PC-9 (cell line): Measurements from ENCODE around the gene RAB33B. TPM values are rescaled to one million over a fixed set of nuclear protein-coding genes. Genes with fewer than 3 reads are reported as not detected.
A peak's percentile ranks its signal among the peaks of the same experiment; 100 is the strongest.

Source experiments
- BruUV-seq: library from RNA; stranded (reverse); fragments of 400-500 nt; replicated peaks from 2 replicates; lab custom pipeline; 2021; lab: Mats Ljungman, UMichigan
- CTCF ChIA-PET: fragments of 300-600 bp; sonication (Branson Sonifier 250); formaldehyde crosslinking; loops from one replicate; lab custom pipeline; 2022; ENCODE audit warnings: antibody characterized with exemption; lab: Charles Lee
- POLR2A ChIA-PET: fragments of 300-600 bp; sonication (Branson Sonifier 250); formaldehyde crosslinking; loops from one replicate; lab custom pipeline; 2022; ENCODE audit warnings: antibody characterized with exemption; ENCODE audit not compliant: unreplicated experiment; lab: Charles Lee
- DNase-seq, 2 experiments: peaks; one replicate each; pipeline versions ENCODE4 v3.0.0 to v3.0.0-alpha.2; 2015 to 2022; ENCODE audit warnings: mixed read lengths in 1 of 2
- H2AFZ ChIP-seq: fragments of 200-600 bp; sonication (generic); 2 replicates; pipeline ENCODE4 v1.8.1; 2017; ENCODE audit warnings: antibody characterized with exemption
- H3F3A ChIP-seq: fragments of 200-600 bp; sonication (generic); 2 replicates; pipeline ENCODE4 v1.8.1; 2017; ENCODE audit warnings: antibody characterized with exemption, mild to moderate bottlenecking, low read depth; ENCODE audit not compliant: insufficient read depth
- H3K27ac ChIP-seq: fragments of 200-600 bp; sonication (generic); 2 replicates; pipeline ENCODE4 v1.6.1; 2016; ENCODE audit warnings: mixed run types
- H3K27me3 ChIP-seq: fragments of 200-600 bp; sonication (generic); 2 replicates; pipeline ENCODE4 v1.6.1; 2016; ENCODE audit warnings: low read depth, mixed run types; ENCODE audit not compliant: insufficient read depth
- H3K36me3 ChIP-seq: fragments of 200-600 bp; sonication (generic); 2 replicates; pipeline ENCODE4 v1.6.1; 2016; ENCODE audit warnings: low read depth, mixed run types
- H3K4me1 ChIP-seq: fragments of 200-600 bp; sonication (generic); replicated peaks from 2 replicates; pipeline ENCODE4 v1.6.1; 2016; ENCODE audit warnings: mixed run types; ENCODE audit not compliant: insufficient read depth
- H3K4me2 ChIP-seq: fragments of 200-600 bp; sonication (generic); 2 replicates; pipeline ENCODE4 v1.6.1; 2017; ENCODE audit warnings: mixed run types
- H3K4me3 ChIP-seq: fragments of 200-600 bp; sonication (generic); 2 replicates; pipeline ENCODE4 v1.6.1; 2016; ENCODE audit warnings: mixed run types
- H3K79me2 ChIP-seq: fragments of 200-600 bp; sonication (generic); 2 replicates; pipeline ENCODE4 v1.6.1; 2017; ENCODE audit warnings: low read depth, mixed run types
- H3K9me2 ChIP-seq: fragments of 200-600 bp; sonication (generic); 2 replicates; pipeline ENCODE4 v1.8.1; 2017; ENCODE audit warnings: mild to moderate bottlenecking; ENCODE audit not compliant: insufficient read depth
- H3K9me3 ChIP-seq: fragments of 200-600 bp; sonication (generic); 2 replicates; pipeline ENCODE4 v1.8.1; 2016; ENCODE audit warnings: low read depth; ENCODE audit not compliant: insufficient read depth
- H4K20me1 ChIP-seq: fragments of 200-600 bp; sonication (generic); 2 replicates; pipeline ENCODE4 v1.8.1; 2017; ENCODE audit not compliant: insufficient read depth
- CTCF ChIP-seq: fragments of 200-600 bp; sonication (generic); conservative IDR thresholded peaks from 2 replicates; pipeline ENCODE4 v1.6.1; 2017; ENCODE audit warnings: mixed run types, antibody characterized with exemption, mild to moderate bottlenecking, moderate library complexity
- EZH2 ChIP-seq: fragments of 200-600 bp; sonication (generic); IDR thresholded peaks from 2 replicates; pipeline ENCODE4 v1.8.0; 2017; ENCODE audit warnings: antibody characterized with exemption, low read depth
- intact Hi-C: fragments of 100-400 bp; cut with micrococcal nuclease; formaldehyde crosslinking; loops from one replicate; pipeline ENCODE4 v1.10.0; 2022; ENCODE audit not compliant: unreplicated experiment
- total RNA-seq: library from RNA; stranded (reverse); gene quantifications from 2 replicates; pipeline ENCODE4 v1.2.3, GENCODE V29; 2021

The RAB33B gene
- total RNA-seq, 1 experiment from 2014 or later: 7.7 TPM

- Histone ChIP-seq H3K4me1 (no peaks in the 10 kb centered on the region), H2AFZ (no peak overlapping the region), H4K20me1 (0 out of 2 replicates have a peak, but pooled peaks cover 2% of the 10 kb centered on the region), H3F3A (no peaks in the 10 kb centered on the region), H3K27ac (no peak overlapping the region), H3K9me2 (no peaks in the 10 kb centered on the region), H3K79me2 (no peaks in the 10 kb centered on the region), H3K9me3 (no peaks in the 10 kb centered on the region), H3K4me2 (no peak overlapping the region), H3K4me3 (no peak overlapping the region), H3K27me3 (no peaks in the 10 kb centered on the region), H3K36me3 (peaks cover 10% of the 10 kb centered on the region; the same call in 1 of the 2 replicates)
- no peak for DNase-seq
- CTCF ChIA-PET: no interaction called here
- no TSS peak for BruUV-seq
- intact Hi-C loops: loop anchor here (10.0 kb wide), 1 partner anchor 118 kb away; no protein-coding TSS in a partner anchor
- POLR2A ChIA-PET: no interaction called here
- TF ChIP-seq CTCF (no peak), EZH2 (no peak)
Measured at GRCh38 chr4:139523076-139523475, 69.2 kb downstream of the RAB33B start.

GRCh38 chr4:139524062-139524631, 70.2 kb downstream of the RAB33B start:
- BruUV-seq: no TSS peak
- H3K4me2 ChIP-seq: no peak overlapping the region
- peaks cover 9% of the 10 kb centered on the region; the same call in 1 of the 2 replicates for H3K36me3 ChIP-seq
- TF ChIP-seq CTCF (no peak), EZH2 (no peak)
- 0 out of 2 replicates have a peak, but pooled peaks cover 2% of the 10 kb centered on the region for H4K20me1 ChIP-seq
- no peaks in the 10 kb centered on the region for H3F3A ChIP-seq
- intact Hi-C loops: loop anchor here (10.0 kb wide), 1 partner anchor 119 kb away; no protein-coding TSS in a partner anchor
- no peaks in the 10 kb centered on the region for H3K4me1 ChIP-seq
- no peaks in the 10 kb centered on the region for H3K27me3 ChIP-seq
- DNase-seq: peak in 1 of 2 experiments; percentile 7
- H3K79me2 ChIP-seq: no peaks in the 10 kb centered on the region
- H2AFZ ChIP-seq: no peak overlapping the region
- ChIA-PET POLR2A (interaction anchor here (0.7 kb wide), 1 partner anchor 1159 kb away, joined by 7 read pairs; no protein-coding TSS in a partner anchor), CTCF (no interaction called here)
- H3K27ac ChIP-seq: no peak overlapping the region
- no peak overlapping the region for H3K4me3 ChIP-seq
- no peaks in the 10 kb centered on the region for H3K9me2 ChIP-seq
- no peaks in the 10 kb centered on the region for H3K9me3 ChIP-seq

DNA sequence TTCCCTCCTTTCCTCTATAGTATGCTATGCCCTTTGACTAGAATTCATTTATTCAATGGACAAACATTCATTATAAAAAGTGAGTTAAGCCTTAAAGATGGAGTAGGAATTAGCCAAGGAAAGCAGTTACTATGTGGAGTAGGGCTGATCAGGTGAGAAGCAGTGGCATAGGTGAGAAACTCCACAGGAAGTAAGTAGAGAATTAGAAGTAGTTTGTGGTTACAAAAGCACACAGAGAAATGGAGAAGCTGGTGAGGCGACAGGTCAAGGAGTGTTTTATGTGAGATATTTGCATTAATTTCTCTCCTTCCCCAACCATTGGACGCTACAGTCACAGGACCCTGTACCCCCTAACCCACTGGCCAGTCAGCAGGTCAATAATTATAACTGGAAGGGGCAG, 71.5 kb downstream of the RAB33B start:
- intact Hi-C loops: loop anchor here (10.0 kb wide), 1 partner anchor 121 kb away; no protein-coding TSS in a partner anchor
- H3K9me2 ChIP-seq: no peaks in the 10 kb centered on the region
- no peak overlapping the region for H2AFZ ChIP-seq
- no peak overlapping the region for H3K4me3 ChIP-seq
- no peaks in the 10 kb centered on the region for H3F3A ChIP-seq
- no peaks in the 10 kb centered on the region for H3K9me3 ChIP-seq
- no peak for TF ChIP-seq EZH2
- no peak for TF ChIP-seq CTCF
- H3K27ac ChIP-seq: no peak overlapping the region
- no peaks in the 10 kb centered on the region for H3K27me3 ChIP-seq
- no peaks in the 10 kb centered on the region for H3K79me2 ChIP-seq
- H3K36me3 ChIP-seq: 0 out of 2 replicates have a peak, but pooled peaks cover 4% of the 10 kb centered on the region
- H4K20me1 ChIP-seq: 0 out of 2 replicates have a peak, but pooled peaks cover 2% of the 10 kb centered on the region
- no peak for DNase-seq
- POLR2A ChIA-PET: no interaction called here
- no TSS peak for BruUV-seq
- CTCF ChIA-PET: no interaction called here
- H3K4me2 ChIP-seq: no peak overlapping the region
- no peaks in the 10 kb centered on the region for H3K4me1 ChIP-seq

Other genes starting within 250 kb of the RAB33B start
- 0.40 TPM in 1 of 2 replicates, not detected in the other for gene MGARP, start 173.9 kb upstream of the RAB33B start, total RNA-seq
- gene NAA15, start 152.6 kb upstream of the RAB33B start, total RNA-seq: 43.8 and 51.7 TPM in 2 replicates
- 55.9 and 59.3 TPM in 2 replicates for gene NDUFC1, start 151.6 kb upstream of the RAB33B start, total RNA-seq
- 31.7 and 36.5 TPM in 2 replicates for gene SETD7, start 102.1 kb downstream of the RAB33B start, total RNA-seq
- gene MGST2, start 211.7 kb downstream of the RAB33B start, total RNA-seq: 53.7 and 81.8 TPM in 2 replicates